Upper lobe of left lung (tissue), 4 donors: Measurements from ENCODE around the gene PCNX2.

Experiments used
- EP300 ChIP-seq, 4 donors: sonication (generic); formaldehyde crosslinking; IDR thresholded peaks; one replicate each; pipeline ENCODE4 v1.5.1; 2017; ENCODE audit warnings: antibody characterized with exemption in 4 of 4, control low read depth in 2 of 4
- POLR2A ChIP-seq, 4 donors: fragments of 450-650 bp; IDR thresholded peaks; one replicate each; pipeline ENCODE4 v1.5.1; 2016 to 2017; ENCODE audit warnings: antibody characterized with exemption in 4 of 4, mild to moderate bottlenecking in 2 of 4
- POLR2AphosphoS5 ChIP-seq, 2 donors: sonication (generic); formaldehyde crosslinking; IDR thresholded peaks; one replicate each; pipeline ENCODE4 v1.5.1; 2017; ENCODE audit warnings: antibody characterized with exemption in 2 of 2
- TF ChIP-seq, protein P1 (sequence below), 6 experiments: fragments of 450-650 bp in 4 of 6; fragments of 200-600 bp in 2 of 6; sonication (generic) in 2 of 6; IDR thresholded peaks; one replicate each; pipeline ENCODE4 v1.5.1; 2016 to 2019; ENCODE audit warnings: antibody characterized with exemption in 6 of 6

DNA sequence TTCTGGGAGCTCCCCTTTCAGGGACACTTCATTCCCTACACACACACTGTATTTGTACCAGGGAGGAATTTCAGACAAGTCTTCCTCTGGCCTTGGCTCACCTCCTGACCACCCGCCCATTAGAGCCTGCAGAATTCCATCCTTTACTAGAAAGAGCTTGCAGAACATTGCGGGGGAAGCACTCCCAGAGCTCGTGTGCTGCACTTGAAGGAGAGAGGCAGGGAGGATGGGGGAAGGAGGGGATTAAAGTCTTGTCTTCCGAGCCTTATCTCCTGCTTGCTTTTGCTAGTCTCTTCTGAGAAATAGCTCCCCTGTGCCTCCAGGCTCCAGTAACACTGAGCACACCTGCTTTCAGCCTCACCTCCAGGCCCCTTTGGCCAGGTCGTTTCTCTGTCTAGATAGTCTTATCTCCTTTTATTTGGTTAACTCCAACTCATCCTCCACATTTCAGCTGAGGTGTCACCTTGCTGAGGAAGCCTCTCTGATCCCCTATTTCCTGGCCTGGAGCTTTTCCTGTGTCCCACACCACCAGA lies 62.0 kb downstream of the PCNX2 start:
- no peak for TF ChIP-seq EP300 (IDR thresholded peaks at IDR 0.05)
- no peak for TF ChIP-seq POLR2A (IDR thresholded peaks at IDR 0.05)
- TF ChIP-seq, protein P1, sequence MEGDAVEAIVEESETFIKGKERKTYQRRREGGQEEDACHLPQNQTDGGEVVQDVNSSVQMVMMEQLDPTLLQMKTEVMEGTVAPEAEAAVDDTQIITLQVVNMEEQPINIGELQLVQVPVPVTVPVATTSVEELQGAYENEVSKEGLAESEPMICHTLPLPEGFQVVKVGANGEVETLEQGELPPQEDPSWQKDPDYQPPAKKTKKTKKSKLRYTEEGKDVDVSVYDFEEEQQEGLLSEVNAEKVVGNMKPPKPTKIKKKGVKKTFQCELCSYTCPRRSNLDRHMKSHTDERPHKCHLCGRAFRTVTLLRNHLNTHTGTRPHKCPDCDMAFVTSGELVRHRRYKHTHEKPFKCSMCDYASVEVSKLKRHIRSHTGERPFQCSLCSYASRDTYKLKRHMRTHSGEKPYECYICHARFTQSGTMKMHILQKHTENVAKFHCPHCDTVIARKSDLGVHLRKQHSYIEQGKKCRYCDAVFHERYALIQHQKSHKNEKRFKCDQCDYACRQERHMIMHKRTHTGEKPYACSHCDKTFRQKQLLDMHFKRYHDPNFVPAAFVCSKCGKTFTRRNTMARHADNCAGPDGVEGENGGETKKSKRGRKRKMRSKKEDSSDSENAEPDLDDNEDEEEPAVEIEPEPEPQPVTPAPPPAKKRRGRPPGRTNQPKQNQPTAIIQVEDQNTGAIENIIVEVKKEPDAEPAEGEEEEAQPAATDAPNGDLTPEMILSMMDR (IDR thresholded peaks at IDR 0.05), result no peak
- TF ChIP-seq POLR2AphosphoS5 (IDR thresholded peaks at IDR 0.05), result no peak
